Measurements from ENCODE around the gene THSD7B.

GRCh38 chr2:137194111-137194510, 428.8 kb downstream of the THSD7B start:
- no peak for TF ChIP-seq CTCF (IDR thresholded peaks at IDR 0.05)
- no peak for TF ChIP-seq EP300 (IDR thresholded peaks at IDR 0.05)
- no peak for TF ChIP-seq POLR2A (IDR thresholded peaks at IDR 0.05)
